ENCODE data around the gene ENTPD8.

DNA sequence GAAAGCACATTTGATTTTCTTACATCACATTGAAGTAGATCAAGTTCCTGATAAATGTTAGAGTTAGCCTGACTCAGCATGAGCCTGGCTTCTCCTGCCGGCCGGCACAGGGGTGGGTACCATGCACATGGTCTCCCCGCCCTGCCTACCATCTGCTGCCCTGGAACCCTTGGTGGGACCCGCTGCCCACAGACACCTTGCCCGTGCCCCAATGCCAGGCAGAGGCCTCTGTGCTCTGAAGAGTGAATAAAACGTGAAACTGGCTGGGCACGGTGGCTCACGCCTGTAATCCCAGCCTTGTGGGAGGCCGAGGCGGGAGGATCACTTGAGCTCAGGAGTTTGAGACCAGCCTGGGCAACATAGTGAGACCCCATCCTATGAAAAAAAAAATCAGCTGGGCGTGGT, 35.5 kb downstream of the ENTPD8 start:
- no peak for TF ChIP-seq POLR2A (IDR thresholded peaks at IDR 0.05)
- TF ChIP-seq, protein P1, sequence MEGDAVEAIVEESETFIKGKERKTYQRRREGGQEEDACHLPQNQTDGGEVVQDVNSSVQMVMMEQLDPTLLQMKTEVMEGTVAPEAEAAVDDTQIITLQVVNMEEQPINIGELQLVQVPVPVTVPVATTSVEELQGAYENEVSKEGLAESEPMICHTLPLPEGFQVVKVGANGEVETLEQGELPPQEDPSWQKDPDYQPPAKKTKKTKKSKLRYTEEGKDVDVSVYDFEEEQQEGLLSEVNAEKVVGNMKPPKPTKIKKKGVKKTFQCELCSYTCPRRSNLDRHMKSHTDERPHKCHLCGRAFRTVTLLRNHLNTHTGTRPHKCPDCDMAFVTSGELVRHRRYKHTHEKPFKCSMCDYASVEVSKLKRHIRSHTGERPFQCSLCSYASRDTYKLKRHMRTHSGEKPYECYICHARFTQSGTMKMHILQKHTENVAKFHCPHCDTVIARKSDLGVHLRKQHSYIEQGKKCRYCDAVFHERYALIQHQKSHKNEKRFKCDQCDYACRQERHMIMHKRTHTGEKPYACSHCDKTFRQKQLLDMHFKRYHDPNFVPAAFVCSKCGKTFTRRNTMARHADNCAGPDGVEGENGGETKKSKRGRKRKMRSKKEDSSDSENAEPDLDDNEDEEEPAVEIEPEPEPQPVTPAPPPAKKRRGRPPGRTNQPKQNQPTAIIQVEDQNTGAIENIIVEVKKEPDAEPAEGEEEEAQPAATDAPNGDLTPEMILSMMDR (IDR thresholded peaks at IDR 0.05): no peak

All from esophagus squamous epithelium (tissue), 4 donors.